Stimulated activated CD4-positive, alpha-beta T cell treated with anti-CD3 and anti-CD28 coated beads, Interleukin-4, amount 100 ng/mL, for 4 hours (primary cell): Measurements from ENCODE around the gene MARCOL.
"Not testable (repeated sequence)": the region's sequence is repeated elsewhere in the genome, so short reads cannot be mapped to it uniquely, and the experiment has no call there.

ENCODE experiments used
- DNase-seq, 2 experiments: peaks; one replicate each; pipeline ENCODE4 v3.0.0-alpha.2; 2020

MARCOL gene

GRCh38 chr5:148268566-148268965 is 30.2 kb downstream of the MARCOL start, which contains the start of gene SPINK13:
SPINK13 (plus strand) TSS chr5:148268794; CDS start chr5:148270073, 1,279 bp downstream.
- DNase-seq = no peak

DNA sequence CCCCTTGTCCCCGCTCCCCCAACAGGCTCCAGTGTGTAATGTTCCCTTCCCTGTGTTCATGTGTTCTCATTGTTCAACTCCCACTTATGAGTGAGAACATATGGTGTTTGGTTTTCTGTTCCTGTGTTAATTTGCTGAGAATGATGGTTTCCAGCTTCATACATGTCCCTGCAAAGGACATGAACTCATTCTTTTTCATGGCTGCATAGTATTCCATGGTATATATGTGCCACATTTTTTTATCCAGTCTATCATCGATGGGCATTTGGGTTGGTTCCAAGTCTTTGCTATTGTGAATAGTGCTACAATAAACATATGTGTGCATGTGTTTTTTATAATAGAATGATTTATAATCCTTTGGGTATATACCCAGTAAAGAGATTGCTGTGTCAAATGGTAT is 36.8 kb downstream of the MARCOL start:
- not testable (repeated sequence) for DNase-seq

GRCh38 chr5:148280893-148281292 is 42.6 kb downstream of the MARCOL start:
- not testable (repeated sequence) for DNase-seq

GRCh38 chr5:148281336-148281735 is 43.0 kb downstream of the MARCOL start:
- not testable (repeated sequence) for DNase-seq

DNA sequence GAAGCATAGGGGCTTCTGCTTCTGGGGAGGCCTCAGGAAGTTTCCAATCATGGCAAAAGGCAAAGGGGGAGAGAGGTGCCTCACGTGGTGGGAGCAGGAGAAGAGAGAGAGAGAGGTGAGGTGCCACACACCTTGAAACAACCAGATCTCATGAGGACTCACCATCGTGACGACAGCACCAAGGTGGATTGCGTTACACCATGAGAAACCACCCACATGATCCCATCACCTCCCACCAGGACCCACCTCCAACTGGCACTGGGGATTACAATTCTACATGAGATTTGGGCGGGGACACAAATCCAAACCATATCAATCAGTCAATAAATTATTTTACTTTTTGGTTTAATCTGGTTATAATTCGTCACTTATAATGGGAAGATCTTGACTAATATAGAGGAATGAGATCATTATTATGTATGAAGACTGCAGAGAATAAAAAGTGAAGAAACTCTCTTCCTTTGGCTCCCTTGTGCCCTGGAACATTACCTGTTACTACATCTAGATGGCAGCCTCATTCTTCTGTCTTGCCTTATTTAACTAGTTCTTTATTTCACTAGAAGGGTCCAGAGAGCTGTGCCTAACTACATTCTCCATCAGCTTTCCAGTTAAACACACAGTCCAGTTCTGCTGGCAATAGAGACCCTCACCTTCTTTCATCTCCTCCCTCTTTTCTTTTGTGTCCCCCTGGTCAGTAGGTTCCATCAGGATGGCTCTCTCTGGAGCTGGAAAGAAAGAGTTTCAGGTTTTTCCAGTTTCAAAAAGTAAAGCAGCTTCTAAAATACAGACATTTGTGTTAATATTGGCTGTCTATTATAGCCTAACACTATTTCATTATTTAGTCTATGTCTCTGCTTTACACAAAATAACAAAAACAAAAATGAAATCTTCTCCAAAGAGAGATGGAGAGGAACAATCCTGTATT is 52.2 kb downstream of the MARCOL start:
- no peak for DNase-seq
